Measurements from ENCODE around the gene PPP1R3A. TPM values are rescaled to one million over a fixed set of nuclear protein-coding genes. Genes with fewer than 3 reads are reported as not detected.

PPP1R3A gene
- total RNA-seq, 1 experiment from 2014 or later, result not detected

- no peak for TF ChIP-seq CEBPB (IDR thresholded peaks at IDR 0.05; ENCODE audit: low read depth)
- TF ChIP-seq POLR2AphosphoS5 (IDR thresholded peaks at IDR 0.05; ENCODE audit: low read depth, low read length), result no peak
- TF ChIP-seq ZNF274 (IDR thresholded peaks at IDR 0.05; ENCODE audit: low read depth, low read length), result no peak
- TF ChIP-seq EZH2phosphoT487 (IDR thresholded peaks at IDR 0.05; ENCODE audit: borderline replicate concordance), result no peak
- no peak for TF ChIP-seq SRF (IDR thresholded peaks at IDR 0.05; ENCODE audit: low read depth)
- no peak for TF ChIP-seq FOSL1 (IDR thresholded peaks at IDR 0.05; ENCODE audit: low read depth)
Measured at GRCh38 chr7:113883096-113883495, 35.7 kb downstream of the PPP1R3A start (continued).

- no peak overlapping the region for H3K4me2 ChIP-seq (ENCODE audit: low read length)
- CTCF ChIA-PET, result no interaction called here
- H3K9me3 ChIP-seq (ENCODE audit: control insufficient read depth in 1 of 2, insufficient read depth in 1 of 2, low read depth in 1 of 2, low read length in 2 of 2), result no peaks in the 10 kb centered on the region
Measured at GRCh38 chr7:113880559-113880958, 38.2 kb downstream of the PPP1R3A start.

More at GRCh38 chr7:113880559-113880958, 38.2 kb downstream of the PPP1R3A start:
- no peaks in the 10 kb centered on the region for H4K20me1 ChIP-seq (ENCODE audit: insufficient read depth)
- no peaks in the 10 kb centered on the region for H3K36me3 ChIP-seq (ENCODE audit: control insufficient read depth in 1 of 2, insufficient read depth in 2 of 2, low read length in 2 of 2)
- no peak for ATAC-seq
- TF ChIP-seq CEBPB (IDR thresholded peaks at IDR 0.05; ENCODE audit: low read depth), result no peak
- TF ChIP-seq CBX3 (IDR thresholded peaks at IDR 0.05; ENCODE audit: low read depth), result no peak
- TF ChIP-seq ELF1 (IDR thresholded peaks at IDR 0.05; ENCODE audit: borderline replicate concordance, low read depth), result no peak
- TF ChIP-seq RAD21 (IDR thresholded peaks at IDR 0.05; ENCODE audit: low read depth), result no peak
- TF ChIP-seq YY1 (IDR thresholded peaks at IDR 0.05; ENCODE audit: extremely low read depth, insufficient replicate concordance, low read depth, low read length), result no peak
- no peak for TF ChIP-seq MAX (IDR thresholded peaks at IDR 0.05)
- no peak for TF ChIP-seq POLR2A (IDR thresholded peaks at IDR 0.05; ENCODE audit: borderline replicate concordance, extremely low read depth, insufficient read depth, insufficient read length)
- TF ChIP-seq ZBTB33 (IDR thresholded peaks at IDR 0.05; ENCODE audit: extremely low read depth, insufficient replicate concordance, low read length), result no peak
- TF ChIP-seq SP1 (IDR thresholded peaks at IDR 0.05; ENCODE audit: low read depth), result no peak
- TF ChIP-seq ZNF274 (IDR thresholded peaks at IDR 0.05; ENCODE audit: low read depth, low read length), result no peak
- TF ChIP-seq SIN3A (IDR thresholded peaks at IDR 0.05; ENCODE audit: low read depth), result no peak
- no peak for TF ChIP-seq EZH2phosphoT487 (IDR thresholded peaks at IDR 0.05; ENCODE audit: borderline replicate concordance)
- no peak for TF ChIP-seq EZH2 (IDR thresholded peaks at IDR 0.05)
- TF ChIP-seq EGR1 (IDR thresholded peaks at IDR 0.05; ENCODE audit: low read depth), result no peak
- no peak for TF ChIP-seq JUND (IDR thresholded peaks at IDR 0.05)
- no peak for TF ChIP-seq ATF3 (IDR thresholded peaks at IDR 0.05)
- TF ChIP-seq ZFX (IDR thresholded peaks at IDR 0.05), result no peak
- no peak overlapping the region for H3K27ac ChIP-seq (ENCODE audit: low read depth, low read length)
- ChIA-PET POLR2A (no interaction called here), RAD21 (ENCODE audit: low non-redundant PET in 1 of 2, low total read pairs in 2 of 2, uncharacterized antibody in 2 of 2, unreplicated experiment in 2 of 2) (no interaction called here)
- BruUV-seq (replicated peaks), result no TSS peak
- H3K4me1 ChIP-seq (ENCODE audit: control insufficient read depth in 1 of 2, insufficient read depth in 2 of 2, low read length in 2 of 2), result no peaks in the 10 kb centered on the region
- no peak for DNase-seq (ENCODE audit: low read depth, low spot score)
- no peaks in the 10 kb centered on the region for H3K79me2 ChIP-seq (ENCODE audit: insufficient read depth, low read length)
- no peak overlapping the region for H3K4me3 ChIP-seq (replicated peaks in 1 of 2; ENCODE audit: low read depth in 1 of 2, low read length in 2 of 2)
- intact Hi-C loops (cut with micrococcal nuclease), result no loop called here
- no peak overlapping the region for H2AFZ ChIP-seq (ENCODE audit: low read depth, low read length, poor library complexity, severe bottlenecking)
- H3K9ac ChIP-seq (ENCODE audit: low read length), result no peak overlapping the region
- no peaks in the 10 kb centered on the region for H3K9me2 ChIP-seq (ENCODE audit: insufficient read depth)
- H3K27me3 ChIP-seq (ENCODE audit: insufficient read depth, low read length), result no peaks in the 10 kb centered on the region
